Panc1 (cell line): ENCODE measurements around the gene GTF3A.

Source experiments
- CTCF ChIP-seq: fragments of 450-650 bp; IDR thresholded peaks from 2 replicates; pipeline ENCODE4 v1.5.1; 2017; ENCODE audit warnings: mild to moderate bottlenecking
- POLR2AphosphoS5 ChIP-seq: IDR thresholded peaks from 2 replicates; pipeline ENCODE4 v1.6.1; 2012; ENCODE audit warnings: mild to moderate bottlenecking, low read depth, low read length, moderate library complexity

- no peak for TF ChIP-seq POLR2AphosphoS5
- TF ChIP-seq CTCF: no peak
Observed at GRCh38 chr13:27427641-27428040, 3.2 kb downstream of the GTF3A start.
